GM19239 (cell line): ENCODE data around the gene RUNX1.
A peak's percentile ranks its signal among the peaks of the same experiment; 100 is the strongest.

ENCODE experiments used
- DNase-seq: peaks from one replicate; pipeline ENCODE4 v3.0.0; 2011; ENCODE audit warnings: low spot score; ENCODE audit not compliant: insufficient read length
- FAIRE-seq: peaks from 2 replicates; lab custom pipeline; 2011; peaks lifted over from hg19 to GRCh38; lab: Jason Lieb, UNC

RUNX1 gene

DNA sequence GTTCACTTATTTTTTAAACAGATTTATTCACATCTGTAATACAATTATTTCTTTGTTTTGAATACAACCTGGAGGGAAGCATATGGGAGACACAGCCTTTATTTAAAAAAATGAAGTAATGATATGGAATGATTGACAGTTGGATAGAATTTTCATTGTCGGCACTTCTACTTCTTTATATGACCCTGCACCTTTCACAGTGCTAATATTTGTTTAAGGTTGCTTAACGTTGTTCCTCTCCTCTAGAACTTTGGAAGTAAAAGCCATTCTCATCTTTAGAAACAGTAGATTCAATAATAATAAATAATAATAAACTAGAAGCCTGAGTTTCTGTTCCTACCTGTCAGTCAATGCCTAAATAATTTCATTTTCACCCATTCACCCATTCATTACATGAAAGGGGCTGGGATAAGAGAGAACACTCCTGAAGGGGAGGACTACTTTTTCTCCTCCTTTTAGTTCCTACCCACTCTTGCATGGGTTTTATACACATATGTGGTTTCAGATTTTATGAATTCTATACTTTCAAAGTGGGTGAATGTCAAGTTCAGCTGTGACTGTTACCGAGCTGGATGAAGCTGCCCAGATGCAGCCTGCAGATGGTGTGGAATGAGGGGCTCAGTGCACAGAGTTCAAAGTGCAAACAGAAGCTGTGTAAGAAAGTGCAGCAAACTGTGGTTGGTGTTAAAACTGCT is 9.4 kb downstream of the RUNX1 start:
- FAIRE-seq: no peak
- no peak for DNase-seq

GRCh38 chr21:35038772-35039319 is 10.3 kb downstream of the RUNX1 start:
- DNase-seq (no peak), FAIRE-seq (no peak)

DNA sequence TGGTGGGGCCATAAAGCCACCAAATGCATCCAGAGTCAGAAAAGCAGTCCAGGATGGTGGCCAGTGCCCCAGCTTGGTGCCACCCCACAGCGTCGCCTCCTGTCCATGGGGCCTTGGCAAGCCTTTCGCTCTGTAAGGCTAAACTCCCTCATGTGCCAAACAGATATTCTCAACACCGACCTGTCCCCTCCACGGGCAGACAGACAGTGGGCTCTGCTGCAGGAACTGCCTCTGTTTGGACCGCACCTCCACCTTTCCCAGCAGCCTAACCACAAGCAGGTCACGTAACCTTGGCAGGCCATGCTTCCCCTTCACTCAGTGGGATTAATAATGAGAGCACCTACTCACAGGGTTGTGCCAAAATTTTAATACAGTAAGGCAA is 11.7 kb downstream of the RUNX1 start:
- no peak for FAIRE-seq
- no peak for DNase-seq

DNA sequence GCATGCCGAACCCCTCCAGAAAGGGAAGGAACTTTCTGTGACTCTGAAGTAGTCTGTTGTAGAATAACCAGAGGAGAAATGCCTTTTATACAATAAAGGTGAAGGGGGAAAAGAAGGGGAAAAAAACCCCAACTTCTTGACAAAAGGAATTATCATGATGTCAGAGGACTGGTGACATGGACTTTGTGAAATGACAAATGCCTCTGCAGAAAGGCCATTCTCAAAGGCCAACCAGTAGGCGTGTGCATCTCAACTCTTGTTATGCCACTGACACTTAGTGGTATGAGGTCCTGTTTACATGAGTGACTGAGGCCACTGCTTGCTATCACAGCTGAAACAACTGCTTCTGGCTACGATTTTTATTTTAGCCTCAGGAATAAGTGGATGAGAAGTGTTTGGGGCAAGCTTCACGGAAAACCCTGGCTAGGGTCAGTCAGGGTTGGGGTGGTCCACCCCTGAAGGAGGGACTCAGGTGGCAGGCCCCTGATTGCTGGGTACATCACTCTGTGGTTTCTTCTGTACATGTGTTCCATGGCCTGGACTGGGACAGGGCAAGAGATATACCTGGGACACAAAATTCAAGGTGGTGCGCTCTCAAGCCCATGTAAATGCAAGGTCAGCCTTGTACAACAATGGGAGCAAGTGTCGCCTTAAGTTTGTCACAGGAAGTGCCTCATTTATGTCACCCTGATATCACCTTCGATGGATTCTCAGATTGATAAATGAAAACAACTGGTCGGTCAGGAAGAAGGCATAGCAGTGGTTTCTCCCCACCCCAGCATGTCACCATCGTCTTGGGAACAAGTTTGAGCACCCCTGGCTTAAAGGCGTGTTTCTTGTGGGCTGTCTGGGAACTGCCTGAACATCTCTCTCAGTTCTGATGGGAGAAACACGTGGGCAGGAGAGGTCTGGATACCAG is 12.4 kb downstream of the RUNX1 start:
- no peak for DNase-seq
- no peak for FAIRE-seq

- DNase-seq (no peak), FAIRE-seq (no peak)
These were observed 13.5 kb downstream of the RUNX1 start for GRCh38 chr21:35035581-35035980.

- FAIRE-seq (no peak), DNase-seq (no peak)
These were observed 14.0 kb downstream of the RUNX1 start for GRCh38 chr21:35035116-35035515.

- FAIRE-seq (no peak), DNase-seq (no peak)
These were observed 14.7 kb downstream of the RUNX1 start for GRCh38 chr21:35034203-35034926.

GRCh38 chr21:35032474-35033263 is 16.4 kb downstream of the RUNX1 start:
- DNase-seq: no peak
- FAIRE-seq: no peak

- FAIRE-seq (peak; percentile 8), DNase-seq (no peak)
These were observed 20.6 kb downstream of the RUNX1 start for GRCh38 chr21:35028451-35028978.

DNA sequence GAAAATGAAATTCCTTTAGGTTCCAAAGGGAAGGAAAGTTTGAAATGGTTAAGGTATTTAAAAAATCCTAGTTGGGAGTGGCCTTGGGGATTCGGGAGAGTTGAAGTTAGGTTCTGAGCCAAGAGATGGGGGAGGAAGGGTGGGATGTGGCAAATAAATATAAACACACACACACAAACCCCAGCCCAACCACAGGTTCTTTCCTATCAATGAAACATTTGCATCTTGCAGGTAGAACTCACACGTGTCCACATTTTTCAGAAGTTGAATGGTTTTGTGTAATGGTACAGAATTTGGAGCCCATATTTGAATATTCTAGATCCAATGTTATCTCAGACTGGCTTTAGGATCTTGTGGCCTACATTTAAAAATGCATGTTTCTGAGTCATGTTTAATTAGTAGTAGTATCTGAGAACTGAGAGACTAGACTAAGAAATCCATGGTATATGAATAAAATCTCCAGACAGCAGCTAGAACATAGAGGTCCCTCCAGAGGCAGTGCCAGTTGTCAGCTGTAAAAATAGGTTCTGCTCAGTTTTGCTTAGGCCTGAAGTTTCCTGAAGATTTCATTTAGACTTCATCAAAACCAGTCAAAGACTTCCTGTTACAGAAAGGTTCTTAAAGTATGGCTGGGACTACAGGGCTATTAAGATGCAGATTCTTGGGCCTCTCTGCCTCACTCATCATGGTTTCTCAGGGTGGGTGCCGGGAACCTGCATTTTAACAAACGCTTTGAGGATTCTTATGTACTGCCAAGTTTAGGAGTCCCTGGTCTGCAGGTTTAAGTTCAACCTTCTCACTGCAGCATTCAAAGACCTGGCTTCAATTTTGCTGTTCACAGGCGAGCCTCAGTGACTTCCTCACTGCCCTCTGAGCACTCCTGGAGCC is 21.3 kb downstream of the RUNX1 start:
- no peak for DNase-seq
- peak; percentile 69 for FAIRE-seq

- DNase-seq (no peak), FAIRE-seq (peak; percentile 86)
These were observed 22.2 kb downstream of the RUNX1 start for GRCh38 chr21:35026617-35027562.

- DNase-seq: no peak
- FAIRE-seq: no peak
These were observed 23.0 kb downstream of the RUNX1 start for GRCh38 chr21:35026153-35026500.

- DNase-seq: no peak
- FAIRE-seq: no peak
These were observed 23.6 kb downstream of the RUNX1 start for GRCh38 chr21:35025206-35026152.

DNA sequence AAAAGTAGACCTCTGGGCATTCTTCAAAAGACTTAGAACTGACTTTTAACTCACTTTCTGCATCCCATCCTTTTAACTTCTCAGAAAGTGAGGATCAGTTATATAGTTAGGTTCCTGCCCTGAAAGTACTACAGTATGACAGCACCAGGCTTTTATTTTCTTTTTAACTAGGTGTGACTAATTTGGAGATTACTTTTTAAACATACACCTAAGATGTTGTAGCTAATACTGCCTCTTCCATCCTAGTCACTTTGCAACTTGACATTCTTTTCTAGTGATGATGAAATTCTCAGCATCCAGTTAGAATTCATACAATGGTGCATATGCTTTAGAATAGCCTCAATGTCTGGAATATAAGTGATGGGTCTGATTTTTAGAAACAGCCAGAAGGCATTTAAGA is 24.6 kb downstream of the RUNX1 start:
- no peak for DNase-seq
- peak; percentile 44 for FAIRE-seq

- FAIRE-seq: no peak
- DNase-seq: no peak
These were observed 25.1 kb downstream of the RUNX1 start for GRCh38 chr21:35024071-35024420.

DNA sequence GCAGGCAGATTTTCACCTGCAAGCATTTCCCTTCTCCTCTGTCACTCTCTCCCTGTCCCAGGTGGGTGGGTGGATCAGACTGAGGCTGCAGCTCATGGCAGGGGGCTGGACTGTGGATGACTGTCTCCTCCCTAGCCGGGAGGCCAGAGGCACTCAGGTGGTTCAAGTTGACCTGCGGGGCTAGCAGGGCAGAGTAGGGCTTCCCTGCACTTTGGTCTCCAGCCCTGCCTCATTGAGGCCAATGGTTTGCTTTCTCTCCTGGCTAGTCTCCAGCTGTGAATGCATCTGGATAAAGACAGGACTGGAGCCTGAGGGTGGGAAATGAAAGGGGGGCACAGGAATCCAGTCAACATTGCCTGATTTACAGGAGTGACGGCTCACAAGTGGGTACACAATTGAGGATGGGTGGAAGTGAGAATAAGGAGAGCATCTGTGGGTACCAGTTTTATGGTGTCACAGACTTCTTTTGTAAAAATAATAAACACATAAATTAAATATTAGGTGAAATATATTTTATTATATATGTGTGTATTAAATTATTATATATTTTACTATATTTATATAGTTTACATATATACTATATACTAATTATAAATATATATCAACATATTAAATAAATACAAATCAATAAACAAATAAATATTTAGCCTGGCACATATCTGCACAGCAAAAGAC is 25.6 kb downstream of the RUNX1 start:
- DNase-seq (no peak), FAIRE-seq (no peak)
